ENCODE data around the gene NFKB1. TPM values are rescaled to one million over a fixed set of nuclear protein-coding genes. Genes with fewer than 3 reads are reported as not detected.

NFKB1 gene
- polyA plus RNA-seq, 1 donor from 2014 or later: 8.6 TPM

DNA sequence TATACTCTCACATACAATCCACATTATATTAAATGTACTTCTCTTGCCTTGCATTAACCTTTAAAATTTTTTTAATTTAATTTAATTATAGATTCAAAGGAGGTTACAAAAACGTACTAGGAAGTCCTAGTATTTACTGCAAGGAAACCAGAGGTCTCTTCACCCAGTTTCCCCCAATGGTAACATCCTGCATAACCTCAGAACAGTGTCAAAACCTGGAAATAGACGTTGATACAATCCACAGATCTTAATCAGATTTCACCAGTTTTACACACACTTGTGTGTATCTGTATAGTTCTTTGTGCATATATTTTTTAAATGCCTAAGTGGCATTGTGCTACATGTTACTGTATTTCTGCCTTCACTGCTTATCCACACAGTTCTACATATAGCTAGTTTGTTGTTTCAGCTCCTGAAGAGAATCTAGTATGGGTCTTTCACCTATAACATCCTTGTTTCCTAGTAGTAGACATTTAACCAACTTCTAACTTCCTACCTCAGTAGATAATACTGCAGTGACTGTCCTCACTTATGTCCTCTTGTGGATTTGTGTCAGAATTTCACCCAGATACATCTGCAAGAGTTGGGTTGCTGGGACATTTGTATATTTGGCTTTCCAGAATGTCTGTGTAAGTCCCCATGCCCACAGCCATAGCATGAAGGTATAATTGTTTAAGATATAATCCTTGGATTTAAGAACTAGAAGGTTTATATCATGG lies 103.2 kb downstream of the NFKB1 start:
- Histone ChIP-seq H3F3A (ENCODE audit: insufficient read depth, low read length, poor library complexity, severe bottlenecking) (no peaks in the 10 kb centered on the region), H3K27ac (ENCODE audit: low read length) (no peak overlapping the region), H3K9me2 (ENCODE audit: insufficient read depth, low read length) (no peaks in the 10 kb centered on the region), H3K4me2 (ENCODE audit: low read length) (no peak overlapping the region), H3K4me3 (ENCODE audit: low read length) (no peak overlapping the region), H3K9me3 (ENCODE audit: low read length) (no peaks in the 10 kb centered on the region), H3K79me2 (replicated peaks; ENCODE audit: insufficient read depth, low read length) (no peaks in the 10 kb centered on the region), H3K9ac (ENCODE audit: low read length) (no peak overlapping the region), H4K20me1 (ENCODE audit: insufficient read depth) (no peaks in the 10 kb centered on the region), H3K36me3 (ENCODE audit: insufficient read depth, low read length) (no peaks in the 10 kb centered on the region), H2AFZ (ENCODE audit: low read depth, low read length) (no peak overlapping the region), H3K27me3 (ENCODE audit: insufficient read depth, low read depth, low read length) (no peaks in the 10 kb centered on the region)
- TF ChIP-seq, protein P1, sequence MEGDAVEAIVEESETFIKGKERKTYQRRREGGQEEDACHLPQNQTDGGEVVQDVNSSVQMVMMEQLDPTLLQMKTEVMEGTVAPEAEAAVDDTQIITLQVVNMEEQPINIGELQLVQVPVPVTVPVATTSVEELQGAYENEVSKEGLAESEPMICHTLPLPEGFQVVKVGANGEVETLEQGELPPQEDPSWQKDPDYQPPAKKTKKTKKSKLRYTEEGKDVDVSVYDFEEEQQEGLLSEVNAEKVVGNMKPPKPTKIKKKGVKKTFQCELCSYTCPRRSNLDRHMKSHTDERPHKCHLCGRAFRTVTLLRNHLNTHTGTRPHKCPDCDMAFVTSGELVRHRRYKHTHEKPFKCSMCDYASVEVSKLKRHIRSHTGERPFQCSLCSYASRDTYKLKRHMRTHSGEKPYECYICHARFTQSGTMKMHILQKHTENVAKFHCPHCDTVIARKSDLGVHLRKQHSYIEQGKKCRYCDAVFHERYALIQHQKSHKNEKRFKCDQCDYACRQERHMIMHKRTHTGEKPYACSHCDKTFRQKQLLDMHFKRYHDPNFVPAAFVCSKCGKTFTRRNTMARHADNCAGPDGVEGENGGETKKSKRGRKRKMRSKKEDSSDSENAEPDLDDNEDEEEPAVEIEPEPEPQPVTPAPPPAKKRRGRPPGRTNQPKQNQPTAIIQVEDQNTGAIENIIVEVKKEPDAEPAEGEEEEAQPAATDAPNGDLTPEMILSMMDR (IDR thresholded peaks at IDR 0.05; ENCODE audit: poor library complexity, severe bottlenecking): no peak
- no peak for TF ChIP-seq TAF1 (IDR thresholded peaks at IDR 0.05; ENCODE audit: low read depth)
- TF ChIP-seq, protein P2, sequence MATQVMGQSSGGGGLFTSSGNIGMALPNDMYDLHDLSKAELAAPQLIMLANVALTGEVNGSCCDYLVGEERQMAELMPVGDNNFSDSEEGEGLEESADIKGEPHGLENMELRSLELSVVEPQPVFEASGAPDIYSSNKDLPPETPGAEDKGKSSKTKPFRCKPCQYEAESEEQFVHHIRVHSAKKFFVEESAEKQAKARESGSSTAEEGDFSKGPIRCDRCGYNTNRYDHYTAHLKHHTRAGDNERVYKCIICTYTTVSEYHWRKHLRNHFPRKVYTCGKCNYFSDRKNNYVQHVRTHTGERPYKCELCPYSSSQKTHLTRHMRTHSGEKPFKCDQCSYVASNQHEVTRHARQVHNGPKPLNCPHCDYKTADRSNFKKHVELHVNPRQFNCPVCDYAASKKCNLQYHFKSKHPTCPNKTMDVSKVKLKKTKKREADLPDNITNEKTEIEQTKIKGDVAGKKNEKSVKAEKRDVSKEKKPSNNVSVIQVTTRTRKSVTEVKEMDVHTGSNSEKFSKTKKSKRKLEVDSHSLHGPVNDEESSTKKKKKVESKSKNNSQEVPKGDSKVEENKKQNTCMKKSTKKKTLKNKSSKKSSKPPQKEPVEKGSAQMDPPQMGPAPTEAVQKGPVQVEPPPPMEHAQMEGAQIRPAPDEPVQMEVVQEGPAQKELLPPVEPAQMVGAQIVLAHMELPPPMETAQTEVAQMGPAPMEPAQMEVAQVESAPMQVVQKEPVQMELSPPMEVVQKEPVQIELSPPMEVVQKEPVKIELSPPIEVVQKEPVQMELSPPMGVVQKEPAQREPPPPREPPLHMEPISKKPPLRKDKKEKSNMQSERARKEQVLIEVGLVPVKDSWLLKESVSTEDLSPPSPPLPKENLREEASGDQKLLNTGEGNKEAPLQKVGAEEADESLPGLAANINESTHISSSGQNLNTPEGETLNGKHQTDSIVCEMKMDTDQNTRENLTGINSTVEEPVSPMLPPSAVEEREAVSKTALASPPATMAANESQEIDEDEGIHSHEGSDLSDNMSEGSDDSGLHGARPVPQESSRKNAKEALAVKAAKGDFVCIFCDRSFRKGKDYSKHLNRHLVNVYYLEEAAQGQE (IDR thresholded peaks at IDR 0.05; ENCODE audit: borderline replicate concordance): no peak
- no peak for TF ChIP-seq SMC3 (conservative IDR thresholded peaks at IDR 0.05; ENCODE audit: poor library complexity)
- no peak for TF ChIP-seq RAD21 (conservative IDR thresholded peaks at IDR 0.05)
- no peak for TF ChIP-seq POLR2AphosphoS5 (IDR thresholded peaks at IDR 0.05)
- no peak for TF ChIP-seq EZH2 (IDR thresholded peaks at IDR 0.05; ENCODE audit: borderline replicate concordance, insufficient read depth, low read length, poor library complexity, severe bottlenecking)
- TF ChIP-seq MXI1 (conservative IDR thresholded peaks at IDR 0.05; ENCODE audit: poor library complexity, severe bottlenecking): no peak
- TF ChIP-seq EP300 (conservative IDR thresholded peaks at IDR 0.05; ENCODE audit: poor library complexity, severe bottlenecking): no peak

DNA sequence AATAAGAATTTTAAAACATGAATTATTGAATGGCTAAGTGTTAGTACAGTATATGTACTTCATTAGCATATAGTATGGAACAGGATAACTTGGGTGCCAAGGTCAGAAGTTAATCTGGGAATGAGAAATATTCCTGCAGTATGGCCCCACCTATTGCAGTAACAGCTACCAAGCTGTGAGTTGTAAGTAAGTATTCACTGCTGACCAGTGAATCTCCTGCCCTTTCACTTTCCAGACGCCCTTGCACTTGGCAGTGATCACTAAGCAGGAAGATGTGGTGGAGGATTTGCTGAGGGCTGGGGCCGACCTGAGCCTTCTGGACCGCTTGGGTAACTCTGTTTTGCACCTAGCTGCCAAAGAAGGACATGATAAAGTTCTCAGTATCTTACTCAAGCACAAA lies 105.1 kb downstream of the NFKB1 start:
- H3F3A ChIP-seq (ENCODE audit: insufficient read depth, low read length, poor library complexity, severe bottlenecking): no peaks in the 10 kb centered on the region
- H2AFZ ChIP-seq (ENCODE audit: low read depth, low read length): no peak overlapping the region
- no peaks in the 10 kb centered on the region for H4K20me1 ChIP-seq (ENCODE audit: insufficient read depth)
- H3K4me3 ChIP-seq (ENCODE audit: low read length): no peak overlapping the region
- H3K79me2 ChIP-seq (replicated peaks; ENCODE audit: insufficient read depth, low read length): no peaks in the 10 kb centered on the region
- no peak overlapping the region for H3K4me2 ChIP-seq (ENCODE audit: low read length)
- H3K9me2 ChIP-seq (ENCODE audit: insufficient read depth, low read length): no peaks in the 10 kb centered on the region
- no peaks in the 10 kb centered on the region for H3K9me3 ChIP-seq (ENCODE audit: low read length)
- no peak overlapping the region for H3K9ac ChIP-seq (ENCODE audit: low read length)
- no peak overlapping the region for H3K27ac ChIP-seq (ENCODE audit: low read length)
- no peaks in the 10 kb centered on the region for H3K36me3 ChIP-seq (ENCODE audit: insufficient read depth, low read length)
- H3K27me3 ChIP-seq (ENCODE audit: insufficient read depth, low read depth, low read length): no peaks in the 10 kb centered on the region
- TF ChIP-seq, protein P1 (IDR thresholded peaks at IDR 0.05; ENCODE audit: poor library complexity, severe bottlenecking): no peak
- TF ChIP-seq EP300 (conservative IDR thresholded peaks at IDR 0.05; ENCODE audit: poor library complexity, severe bottlenecking) (no peak), SMC3 (conservative IDR thresholded peaks at IDR 0.05; ENCODE audit: poor library complexity) (no peak), TAF1 (IDR thresholded peaks at IDR 0.05; ENCODE audit: low read depth) (no peak), EZH2 (IDR thresholded peaks at IDR 0.05; ENCODE audit: borderline replicate concordance, insufficient read depth, low read length, poor library complexity, severe bottlenecking) (no peak), POLR2AphosphoS5 (IDR thresholded peaks at IDR 0.05) (no peak), MXI1 (conservative IDR thresholded peaks at IDR 0.05; ENCODE audit: poor library complexity, severe bottlenecking) (no peak)
- TF ChIP-seq, protein P2 (IDR thresholded peaks at IDR 0.05; ENCODE audit: borderline replicate concordance): no peak
